Natural killer cell (primary cell): ENCODE measurements around the gene ZNHIT2. TPM values are rescaled to one million over a fixed set of nuclear protein-coding genes. Genes with fewer than 3 reads are reported as not detected.

Experiments used
- ATAC-seq, 3 donors: fragments of 150-1000 bp in 2 of 3; fragments of 200-7000 bp in 1 of 3; cut with Tn5 transposase; 1 replicate in 1 of 3; 2 replicates in 2 of 3; pipeline ENCODE4 v1.10.0; 2021; ENCODE audit warnings: mild to moderate bottlenecking in 2 of 3, moderate library complexity in 2 of 3
- DNase-seq, 2 donors: peaks; one replicate each; pipeline versions ENCODE4 v3.0.0 to v3.0.0-alpha.2; 2013 to 2021; ENCODE audit warnings: mixed read lengths in 1 of 2
- H3K27ac ChIP-seq: one replicate; pipeline ENCODE4 v1.5.1; 2013; ENCODE audit warnings: mild to moderate bottlenecking, low read length
- H3K27me3 ChIP-seq: one replicate; pipeline ENCODE4 v1.6.1; 2013; ENCODE audit warnings: low read length; ENCODE audit not compliant: control insufficient read depth, insufficient read depth
- H3K36me3 ChIP-seq: one replicate; pipeline ENCODE4 v1.6.1; 2013; ENCODE audit warnings: low read length; ENCODE audit not compliant: control insufficient read depth, insufficient read depth
- H3K4me1 ChIP-seq: one replicate; pipeline ENCODE4 v1.6.1; 2013; ENCODE audit warnings: low read length; ENCODE audit not compliant: control insufficient read depth, insufficient read depth
- H3K4me3 ChIP-seq: one replicate; pipeline ENCODE4 v1.5.1; 2013; ENCODE audit warnings: low read length
- H3K9me3 ChIP-seq: one replicate; pipeline ENCODE4 v1.6.1; 2013; ENCODE audit warnings: low read length; ENCODE audit not compliant: control insufficient read depth, insufficient read depth
- H3K27ac Mint-ChIP-seq, 2 donors: one replicate each; pipeline ENCODE4 v1.8.0; 2022; ENCODE audit warnings: mild to moderate bottlenecking in 2 of 2, mixed read lengths in 2 of 2, moderate library complexity in 1 of 2
- H3K27me3 Mint-ChIP-seq, 2 donors: one replicate each; pipeline ENCODE4 v1.8.0; 2022; ENCODE audit warnings: low read depth in 2 of 2, mixed read lengths in 2 of 2
- H3K36me3 Mint-ChIP-seq: one replicate; pipeline ENCODE4 v1.8.0; 2022; ENCODE audit warnings: mixed read lengths
- H3K4me1 Mint-ChIP-seq, 2 donors: one replicate each; pipeline ENCODE4 v1.8.0; 2022; ENCODE audit warnings: mixed read lengths in 2 of 2
- H3K4me3 Mint-ChIP-seq: one replicate; pipeline ENCODE4 v1.8.0; 2022; ENCODE audit warnings: mild to moderate bottlenecking, moderate library complexity, mixed read lengths
- H3K9me3 Mint-ChIP-seq, 2 donors: one replicate each; pipeline ENCODE4 v1.8.0; 2022; ENCODE audit warnings: mixed read lengths in 2 of 2
- CTCF ChIP-seq: fragments of 200-600 bp; IDR thresholded peaks from one replicate; pipeline ENCODE4 v1.8.0; 2022; ENCODE audit warnings: antibody characterized with exemption
- WGBS: methylation state at CpG from one replicate; pipeline ENCODE4 v1.1.7; 2013; ENCODE audit warnings: missing lambda C conversion rate; ENCODE audit not compliant: insufficient coverage; 5-methylcytosine and 5-hydroxymethylcytosine counted together
- intact Hi-C: fragments of 100-400 bp; cut with micrococcal nuclease; formaldehyde crosslinking; loops from one replicate; pipeline ENCODE4 v1.14.2; 2022
- total RNA-seq, 4 donors: library from RNA; stranded (reverse); fragments of 120-200 nt in 1 of 4; gene quantifications; one replicate each; pipeline versions ENCODE4 v1.2.3 to v1.2.4, GENCODE V29; 2013 to 2022

Gene ZNHIT2
- 1 to 10 TPM; 5.6 to 6.8 (median 6.1) TPM for total RNA-seq
- 8.4 TPM for total RNA-seq (2013)

GRCh38 chr11:65117206-65118096 lies at the start of gene ZNHIT2:
TSS of gene ZNHIT2 (minus strand) at chr11:65117701. CDS start at chr11:65117653, 48 bp downstream.
- no peaks in the 10 kb centered on the region for H3K9me3 Mint-ChIP-seq
- H3K4me3 Mint-ChIP-seq, result peak within 1 kb of the TSS; percentile 86
- DNase-seq, result peak; percentile 100
- no peaks in the 10 kb centered on the region for H3K27me3 Mint-ChIP-seq
- ATAC-seq, result peak; percentile 74 to 89 (median 77)
- H3K36me3 Mint-ChIP-seq, result no peaks in the 10 kb centered on the region
- Histone ChIP-seq H3K4me3 (peak within 1 kb of the TSS; percentile 75), H3K9me3 (no peaks in the 10 kb centered on the region), H3K36me3 (peaks cover 35% of the 10 kb centered on the region), H3K4me1 (peaks cover 55% of the 10 kb centered on the region), H3K27ac (peak within 1 kb of the TSS; percentile 87), H3K27me3 (no peaks in the 10 kb centered on the region)
- H3K4me1 Mint-ChIP-seq, result peaks cover 37 to 50% of the 10 kb centered on the region in 2 donors
- H3K27ac Mint-ChIP-seq, result peak within 1 kb of the TSS; percentile 88 to 99
- TF ChIP-seq CTCF, result peak; percentile 83
- intact Hi-C loops, result loop anchor here (1.0 to 10.0 kb wide), 5 partner anchors 17 to 343 kb away; partner anchors contain the start of genes CDCA5, SF1, SYVN1 and VPS51
- under 1% methylated on average over 89 of the region's 89 CpGs for WGBS

GRCh38 chr11:65166893-65167292 lies 49.4 kb upstream of the ZNHIT2 start:
- DNase-seq (no peak), ATAC-seq (no peak)
- Histone ChIP-seq H3K4me3 (no peak overlapping the region), H3K36me3 (no peaks in the 10 kb centered on the region), H3K27me3 (no peaks in the 10 kb centered on the region), H3K4me1 (peaks cover 16% of the 10 kb centered on the region), H3K9me3 (no peaks in the 10 kb centered on the region), H3K27ac (no peak overlapping the region)
- WGBS, result 94% methylated on average over 1 of the region's 3 CpGs
- intact Hi-C loops, result no loop called here
- Mint-ChIP-seq H3K4me1 (peaks cover 11 to 15% of the 10 kb centered on the region in 2 donors), H3K27ac (no peak overlapping the region), H3K4me3 (no peak overlapping the region), H3K9me3 (no peaks in the 10 kb centered on the region), H3K36me3 (no peaks in the 10 kb centered on the region), H3K27me3 (no peaks in the 10 kb centered on the region)
- TF ChIP-seq CTCF, result no peak

- H3K4me3 ChIP-seq, result no peak overlapping the region
- H3K4me3 Mint-ChIP-seq, result no peak overlapping the region
- TF ChIP-seq CTCF, result no peak
- H3K27ac ChIP-seq, result no peak overlapping the region
- no peaks in the 10 kb centered on the region for H3K36me3 Mint-ChIP-seq
- 86% methylated on average over 27 of the region's 31 CpGs for WGBS
- no peak overlapping the region for H3K27ac Mint-ChIP-seq
- intact Hi-C loops, result no loop called here
- no peak for DNase-seq
- H3K27me3 Mint-ChIP-seq, result no peaks in the 10 kb centered on the region
- no peaks in the 10 kb centered on the region for H3K36me3 ChIP-seq
- peaks cover 16% of the 10 kb centered on the region for H3K4me1 ChIP-seq
- no peak for ATAC-seq
- H3K9me3 ChIP-seq, result no peaks in the 10 kb centered on the region
- peaks cover 11 to 15% of the 10 kb centered on the region in 2 donors for H3K4me1 Mint-ChIP-seq
- H3K9me3 Mint-ChIP-seq, result no peaks in the 10 kb centered on the region
- no peaks in the 10 kb centered on the region for H3K27me3 ChIP-seq
Observed at GRCh38 chr11:65165410-65166317, 48.2 kb upstream of the ZNHIT2 start.
